ENCODE results near the gene TIMM22.

Gene TIMM22

DNA sequence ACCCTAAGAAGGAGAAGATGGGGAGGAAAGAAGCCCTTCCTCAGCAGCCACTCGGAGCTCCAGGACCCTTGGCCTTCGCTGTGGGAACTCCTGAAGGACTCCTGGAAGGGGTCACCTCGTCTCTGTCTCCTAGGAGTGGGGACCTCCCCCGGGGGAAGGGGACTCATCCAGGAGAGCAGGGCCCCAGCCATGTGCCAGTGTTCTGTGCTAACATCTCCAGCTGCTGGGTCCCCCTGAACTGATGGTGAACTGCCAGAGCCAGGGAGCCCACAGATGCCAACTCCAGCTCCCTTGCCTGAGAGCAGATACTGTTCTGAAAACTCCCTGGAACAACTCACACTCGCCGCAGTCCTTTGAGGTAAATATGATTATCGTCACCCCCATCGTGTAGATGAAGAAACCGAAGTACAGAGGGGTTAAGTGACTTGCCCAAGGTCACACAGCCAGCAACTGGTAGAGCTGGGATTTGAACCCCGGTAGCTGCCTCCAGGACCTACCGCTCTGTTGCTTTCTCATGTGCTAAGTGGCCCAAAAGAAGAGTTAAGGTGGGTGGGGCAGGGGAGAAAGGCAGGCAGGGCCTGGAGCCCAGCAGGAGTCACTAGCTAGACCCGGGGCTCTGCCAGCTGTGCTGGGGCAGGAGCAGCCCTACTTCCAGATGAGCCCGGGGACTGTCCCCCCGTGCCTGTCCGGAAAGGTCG, 10.5 kb downstream of the TIMM22 start:
- TF ChIP-seq, protein P1, sequence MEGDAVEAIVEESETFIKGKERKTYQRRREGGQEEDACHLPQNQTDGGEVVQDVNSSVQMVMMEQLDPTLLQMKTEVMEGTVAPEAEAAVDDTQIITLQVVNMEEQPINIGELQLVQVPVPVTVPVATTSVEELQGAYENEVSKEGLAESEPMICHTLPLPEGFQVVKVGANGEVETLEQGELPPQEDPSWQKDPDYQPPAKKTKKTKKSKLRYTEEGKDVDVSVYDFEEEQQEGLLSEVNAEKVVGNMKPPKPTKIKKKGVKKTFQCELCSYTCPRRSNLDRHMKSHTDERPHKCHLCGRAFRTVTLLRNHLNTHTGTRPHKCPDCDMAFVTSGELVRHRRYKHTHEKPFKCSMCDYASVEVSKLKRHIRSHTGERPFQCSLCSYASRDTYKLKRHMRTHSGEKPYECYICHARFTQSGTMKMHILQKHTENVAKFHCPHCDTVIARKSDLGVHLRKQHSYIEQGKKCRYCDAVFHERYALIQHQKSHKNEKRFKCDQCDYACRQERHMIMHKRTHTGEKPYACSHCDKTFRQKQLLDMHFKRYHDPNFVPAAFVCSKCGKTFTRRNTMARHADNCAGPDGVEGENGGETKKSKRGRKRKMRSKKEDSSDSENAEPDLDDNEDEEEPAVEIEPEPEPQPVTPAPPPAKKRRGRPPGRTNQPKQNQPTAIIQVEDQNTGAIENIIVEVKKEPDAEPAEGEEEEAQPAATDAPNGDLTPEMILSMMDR (IDR thresholded peaks at IDR 0.05; ENCODE audit: control insufficient read depth, extremely low read depth, insufficient read depth): no peak

GRCh38 chr17:1008008-1008761, 11.3 kb downstream of the TIMM22 start:
- DNase-seq (ENCODE audit: low read depth): no peak
- TF ChIP-seq, protein P1 (IDR thresholded peaks at IDR 0.05; ENCODE audit: control insufficient read depth, extremely low read depth, insufficient read depth): no peak
- H3K4me3 ChIP-seq (ENCODE audit: low read depth, low read length): no peak overlapping the region

More for the DNA sequence above, 10.5 kb downstream of the TIMM22 start:
- no peak for DNase-seq (ENCODE audit: low read depth)
- no peak overlapping the region for H3K4me3 ChIP-seq (ENCODE audit: low read depth, low read length)

- DNase-seq (ENCODE audit: low read depth): no peak
- TF ChIP-seq, protein P1 (IDR thresholded peaks at IDR 0.05; ENCODE audit: control insufficient read depth, extremely low read depth, insufficient read depth): no peak
These were observed 12.5 kb downstream of the TIMM22 start for GRCh38 chr17:1009229-1010085.

DNA sequence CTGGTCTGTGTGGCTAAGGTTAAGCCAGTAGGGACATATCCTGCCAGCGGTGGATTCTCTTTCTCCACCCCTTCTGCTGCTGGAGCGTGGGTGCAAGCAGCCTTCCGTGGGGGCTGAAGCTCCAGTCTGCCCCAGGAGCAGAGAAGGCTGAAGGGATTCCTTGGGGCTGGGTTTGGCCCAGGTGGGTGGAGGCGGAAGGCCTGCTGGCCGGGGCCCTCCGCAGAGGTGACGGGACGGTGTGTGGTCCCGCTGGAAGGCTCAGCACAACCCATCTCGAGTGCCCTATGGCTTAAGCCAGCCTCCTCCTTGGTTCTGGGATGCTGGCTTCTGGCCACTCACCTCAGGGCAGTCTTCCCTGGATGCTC, 13.1 kb downstream of the TIMM22 start:
- TF ChIP-seq, protein P1 (IDR thresholded peaks at IDR 0.05; ENCODE audit: control insufficient read depth, extremely low read depth, insufficient read depth): no peak
- DNase-seq (ENCODE audit: low read depth): no peak
- no peak overlapping the region for H3K4me3 ChIP-seq (ENCODE audit: low read depth, low read length)

More at GRCh38 chr17:1009229-1010085, 12.5 kb downstream of the TIMM22 start:
- no peak overlapping the region for H3K4me3 ChIP-seq (ENCODE audit: low read depth, low read length)

DNA sequence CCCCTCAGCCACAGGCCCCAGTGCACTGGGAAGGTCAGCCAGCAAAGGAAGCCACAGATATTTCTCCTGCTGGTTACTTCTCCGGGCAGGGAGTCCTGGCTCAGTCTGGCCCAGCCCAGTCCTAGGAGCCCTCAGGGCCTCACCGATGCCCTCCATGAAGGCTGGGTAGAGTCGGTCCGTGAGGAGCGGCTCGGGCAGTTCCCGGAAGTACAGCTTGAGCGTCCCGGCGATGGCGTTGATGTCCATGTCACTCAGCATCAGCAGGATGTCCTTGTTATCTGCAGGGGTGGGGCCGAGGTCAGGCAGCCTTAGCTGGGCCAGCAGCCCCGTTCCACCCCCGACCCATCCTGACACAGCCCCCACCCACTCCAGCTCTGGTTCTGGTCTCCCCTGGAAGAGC, 13.7 kb downstream of the TIMM22 start:
- H3K4me3 ChIP-seq (ENCODE audit: low read depth, low read length): no peak overlapping the region
- TF ChIP-seq, protein P1 (IDR thresholded peaks at IDR 0.05; ENCODE audit: control insufficient read depth, extremely low read depth, insufficient read depth): no peak
- DNase-seq (ENCODE audit: low read depth): no peak

GRCh38 chr17:1011138-1011537, 14.2 kb downstream of the TIMM22 start:
- TF ChIP-seq, protein P1 (IDR thresholded peaks at IDR 0.05; ENCODE audit: control insufficient read depth, extremely low read depth, insufficient read depth): no peak
- DNase-seq (ENCODE audit: low read depth): no peak
- H3K4me3 ChIP-seq (ENCODE audit: low read depth, low read length): no peak overlapping the region
